Measurements from ENCODE around the gene PRAMEF8.
"Not testable (repeated sequence)": the region's sequence is repeated elsewhere in the genome, so short reads cannot be mapped to it uniquely, and the experiment has no call there.

Gene PRAMEF8

GRCh38 chr1:13285037-13285436 is at the start of gene PRAMEF8:
Gene PRAMEF8, minus strand, starts transcription at chr1:13285137. Its CDS starts 1,046 bp downstream, at chr1:13284091.
- not testable (repeated sequence) for DNase-seq (ENCODE audit: low spot score); H3K9me3 Mint-ChIP-seq; H3K27ac Mint-ChIP-seq; H3K36me3 Mint-ChIP-seq (ENCODE audit: low read depth); H3K27me3 Mint-ChIP-seq (ENCODE audit: low read depth); H3K4me1 Mint-ChIP-seq (ENCODE audit: low read depth); H3K4me3 Mint-ChIP-seq

GRCh38 chr1:13315281-13315680 is 30.3 kb upstream of the PRAMEF8 start, which contains the start of gene PRAMEF15:
Gene PRAMEF15, plus strand, starts transcription at chr1:13315581. Its CDS starts 2,827 bp downstream, at chr1:13318408.
- H3K27me3 Mint-ChIP-seq (ENCODE audit: low read depth); H3K9me3 Mint-ChIP-seq; H3K27ac Mint-ChIP-seq; DNase-seq (ENCODE audit: low spot score); H3K4me3 Mint-ChIP-seq; H3K36me3 Mint-ChIP-seq (ENCODE audit: low read depth); H3K4me1 Mint-ChIP-seq (ENCODE audit: low read depth): not testable (repeated sequence)

GRCh38 chr1:13303239-13303638 is 18.3 kb upstream of the PRAMEF8 start, which contains the start of gene PRAMEF33:
Gene PRAMEF33, plus strand, starts transcription at chr1:13303539. Its CDS starts 2,416 bp downstream, at chr1:13305955.
- not testable (repeated sequence) for DNase-seq (ENCODE audit: low spot score); H3K9me3 Mint-ChIP-seq; H3K27ac Mint-ChIP-seq; H3K4me1 Mint-ChIP-seq (ENCODE audit: low read depth); H3K4me3 Mint-ChIP-seq; H3K36me3 Mint-ChIP-seq (ENCODE audit: low read depth); H3K27me3 Mint-ChIP-seq (ENCODE audit: low read depth)

- not testable (repeated sequence) for H3K9me3 Mint-ChIP-seq; H3K36me3 Mint-ChIP-seq (ENCODE audit: low read depth); H3K4me3 Mint-ChIP-seq; H3K4me1 Mint-ChIP-seq (ENCODE audit: low read depth); H3K27me3 Mint-ChIP-seq (ENCODE audit: low read depth); DNase-seq (ENCODE audit: low spot score); H3K27ac Mint-ChIP-seq
Measured at GRCh38 chr1:13302197-13302596, 17.3 kb upstream of the PRAMEF8 start.

DNA sequence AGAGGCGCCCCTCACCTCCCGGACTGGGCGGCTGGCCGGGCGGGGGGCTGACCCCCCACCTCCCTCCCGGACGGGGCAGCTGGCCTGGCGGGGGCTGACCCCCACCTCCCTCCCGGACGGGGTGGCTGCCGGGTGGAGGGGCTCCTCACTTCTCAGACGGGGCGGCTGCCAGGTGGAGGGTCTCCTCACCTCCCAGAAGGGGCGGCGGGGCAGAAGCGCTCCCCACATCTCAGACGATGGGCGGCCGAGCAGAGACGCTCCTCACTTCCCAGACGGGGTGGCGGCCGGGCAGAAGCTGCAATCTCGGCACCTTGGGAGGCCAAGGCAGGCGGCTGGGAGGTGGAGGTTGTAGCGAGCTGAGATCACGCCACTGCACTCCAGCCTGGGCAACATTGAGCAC is 13.8 kb upstream of the PRAMEF8 start:
- not testable (repeated sequence) for H3K9me3 Mint-ChIP-seq; H3K4me1 Mint-ChIP-seq (ENCODE audit: low read depth); H3K27me3 Mint-ChIP-seq (ENCODE audit: low read depth); DNase-seq (ENCODE audit: low spot score); H3K4me3 Mint-ChIP-seq; H3K36me3 Mint-ChIP-seq (ENCODE audit: low read depth); H3K27ac Mint-ChIP-seq

GRCh38 chr1:13297216-13297931 is 12.4 kb upstream of the PRAMEF8 start:
- not testable (repeated sequence) for H3K27me3 Mint-ChIP-seq (ENCODE audit: low read depth); H3K27ac Mint-ChIP-seq; H3K4me1 Mint-ChIP-seq (ENCODE audit: low read depth); H3K36me3 Mint-ChIP-seq (ENCODE audit: low read depth); H3K4me3 Mint-ChIP-seq; DNase-seq (ENCODE audit: low spot score); H3K9me3 Mint-ChIP-seq

GRCh38 chr1:13289030-13289429 is 4.1 kb upstream of the PRAMEF8 start:
- not testable (repeated sequence) for H3K27ac Mint-ChIP-seq; H3K4me1 Mint-ChIP-seq (ENCODE audit: low read depth); H3K36me3 Mint-ChIP-seq (ENCODE audit: low read depth); DNase-seq (ENCODE audit: low spot score); H3K9me3 Mint-ChIP-seq; H3K27me3 Mint-ChIP-seq (ENCODE audit: low read depth); H3K4me3 Mint-ChIP-seq

- not testable (repeated sequence) for H3K4me3 Mint-ChIP-seq; H3K4me1 Mint-ChIP-seq (ENCODE audit: low read depth); H3K27ac Mint-ChIP-seq; DNase-seq (ENCODE audit: low spot score); H3K27me3 Mint-ChIP-seq (ENCODE audit: low read depth); H3K9me3 Mint-ChIP-seq; H3K36me3 Mint-ChIP-seq (ENCODE audit: low read depth)
Measured at GRCh38 chr1:13279617-13280016, 5.3 kb downstream of the PRAMEF8 start.

DNA sequence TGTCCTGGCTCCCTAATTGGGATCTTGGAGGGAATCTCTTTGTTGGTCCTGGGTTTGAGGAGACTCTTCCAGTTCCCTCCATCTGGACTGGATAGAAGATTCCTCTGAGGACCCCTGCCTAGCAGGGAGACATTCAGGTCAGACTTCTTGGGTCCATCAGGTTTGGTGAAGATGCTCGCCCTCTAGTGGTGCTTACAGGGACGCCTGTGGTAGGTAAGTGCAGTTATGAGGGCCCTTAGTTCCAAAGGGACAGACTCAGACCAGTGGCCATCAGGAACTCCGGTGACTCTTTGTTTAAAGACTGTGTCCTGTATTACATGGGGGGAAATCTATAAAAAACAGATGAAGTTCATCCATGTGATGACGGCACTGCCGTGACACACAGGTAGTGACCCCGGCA is 7.9 kb downstream of the PRAMEF8 start:
- not testable (repeated sequence) for H3K27me3 Mint-ChIP-seq (ENCODE audit: low read depth); H3K4me1 Mint-ChIP-seq (ENCODE audit: low read depth); H3K27ac Mint-ChIP-seq; DNase-seq (ENCODE audit: low spot score); H3K9me3 Mint-ChIP-seq; H3K4me3 Mint-ChIP-seq; H3K36me3 Mint-ChIP-seq (ENCODE audit: low read depth)

DNA sequence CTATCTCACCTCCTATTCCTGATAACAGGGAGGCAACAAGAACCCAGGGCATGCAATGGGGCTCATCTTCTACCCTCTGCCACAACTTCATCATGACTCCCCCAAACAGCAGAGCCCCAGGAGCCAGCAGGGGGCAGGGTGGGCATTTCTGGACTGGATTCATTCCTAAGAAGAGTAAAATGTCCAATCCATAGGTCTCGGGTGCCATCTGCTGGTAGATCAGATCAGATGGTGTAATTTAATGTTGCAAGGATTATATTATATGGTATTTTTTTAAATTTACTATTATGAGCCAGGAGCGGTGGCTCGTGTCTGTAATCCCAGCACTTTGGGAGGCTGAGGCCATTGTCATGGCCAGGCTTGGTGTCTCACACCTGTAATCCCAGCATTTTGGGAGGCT is 19.8 kb downstream of the PRAMEF8 start:
- H3K4me3 Mint-ChIP-seq; H3K27ac Mint-ChIP-seq; DNase-seq (ENCODE audit: low spot score); H3K9me3 Mint-ChIP-seq; H3K27me3 Mint-ChIP-seq (ENCODE audit: low read depth); H3K4me1 Mint-ChIP-seq (ENCODE audit: low read depth); H3K36me3 Mint-ChIP-seq (ENCODE audit: low read depth): not testable (repeated sequence)

DNA sequence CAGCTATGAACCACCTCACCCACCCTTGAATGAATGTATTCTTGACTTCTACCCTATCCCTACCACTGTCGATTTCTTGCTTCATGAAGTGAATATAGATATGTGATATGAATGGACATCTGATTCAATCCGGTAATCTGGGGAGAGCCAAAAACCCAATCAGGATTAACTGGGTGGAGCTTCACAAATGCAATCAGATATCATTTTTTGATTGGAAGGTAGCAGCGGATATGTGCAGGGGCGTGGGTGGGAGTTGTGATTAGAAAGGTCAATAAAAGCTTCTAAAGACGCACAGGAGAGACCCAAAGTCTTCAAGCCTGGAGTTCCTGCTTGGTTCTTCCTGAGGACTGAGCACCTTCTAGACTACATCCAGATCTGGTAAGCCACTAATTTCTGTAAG is 31.0 kb downstream of the PRAMEF8 start, which contains the start of gene PRAMEF5:
Gene PRAMEF5 (plus strand): TSS at position 301 of the 400 bp plus-strand sequence. CDS start 5,071 bp downstream, outside the sequence.
- not testable (repeated sequence) for H3K36me3 Mint-ChIP-seq (ENCODE audit: low read depth); H3K27me3 Mint-ChIP-seq (ENCODE audit: low read depth); H3K4me1 Mint-ChIP-seq (ENCODE audit: low read depth); H3K9me3 Mint-ChIP-seq; H3K4me3 Mint-ChIP-seq; H3K27ac Mint-ChIP-seq; DNase-seq (ENCODE audit: low spot score)

- not testable (repeated sequence) for H3K4me3 Mint-ChIP-seq; H3K4me1 Mint-ChIP-seq (ENCODE audit: low read depth); H3K36me3 Mint-ChIP-seq (ENCODE audit: low read depth); H3K9me3 Mint-ChIP-seq; H3K27me3 Mint-ChIP-seq (ENCODE audit: low read depth); H3K27ac Mint-ChIP-seq
- DNase-seq (ENCODE audit: low spot score) = peak; percentile 1
Measured at GRCh38 chr1:13247122-13247521, 37.8 kb downstream of the PRAMEF8 start.

- H3K9me3 Mint-ChIP-seq; H3K4me1 Mint-ChIP-seq (ENCODE audit: low read depth): not testable (repeated sequence)
Measured at GRCh38 chr1:13246554-13246871, 38.4 kb downstream of the PRAMEF8 start.

DNA sequence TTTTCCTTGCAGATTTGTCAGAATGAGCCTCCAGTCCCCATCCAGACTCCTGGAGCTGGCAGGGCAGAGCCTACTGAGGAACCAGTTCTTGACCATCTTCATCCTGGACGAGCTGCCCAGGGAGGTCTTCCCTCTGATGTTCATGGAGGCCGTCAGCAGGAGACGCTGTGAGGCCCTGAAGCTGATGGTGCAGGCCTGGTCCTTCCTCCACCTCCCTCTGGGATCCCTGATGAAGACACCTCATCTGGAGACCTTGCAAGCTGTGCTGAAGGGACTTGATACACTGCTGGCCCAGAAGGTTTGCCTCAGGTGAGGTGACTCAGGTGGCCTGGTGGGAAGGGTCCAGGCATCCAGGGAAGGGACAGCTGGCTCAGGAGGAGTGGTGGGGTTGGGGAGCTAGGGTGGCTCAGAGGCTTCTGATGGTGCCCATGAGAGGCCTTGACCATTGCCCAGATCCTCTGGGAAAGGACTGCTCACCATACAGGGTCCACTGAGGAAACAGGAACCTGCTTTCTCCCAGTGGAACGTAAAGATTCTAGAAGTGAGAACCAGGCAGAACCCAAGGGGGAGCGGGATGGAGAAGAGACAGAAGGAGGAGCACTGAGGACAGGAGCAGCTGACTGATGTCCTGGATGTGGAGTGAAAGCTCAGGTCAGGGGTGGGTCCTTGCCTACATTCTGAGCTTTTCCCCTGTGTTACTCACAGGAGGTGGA is 38.9 kb downstream of the PRAMEF8 start:
- not testable (repeated sequence) for H3K27me3 Mint-ChIP-seq (ENCODE audit: low read depth); H3K27ac Mint-ChIP-seq; H3K4me1 Mint-ChIP-seq (ENCODE audit: low read depth); H3K9me3 Mint-ChIP-seq; H3K4me3 Mint-ChIP-seq; H3K36me3 Mint-ChIP-seq (ENCODE audit: low read depth)
- DNase-seq (ENCODE audit: low spot score) = peak; percentile 3

More at GRCh38 chr1:13246554-13246871, 38.4 kb downstream of the PRAMEF8 start:
- H3K4me3 Mint-ChIP-seq; H3K36me3 Mint-ChIP-seq (ENCODE audit: low read depth); H3K27ac Mint-ChIP-seq; H3K27me3 Mint-ChIP-seq (ENCODE audit: low read depth): not testable (repeated sequence)
- DNase-seq (ENCODE audit: low spot score) = peak; percentile 2

Measured in T-helper 2 cell treated with Interferon-gamma antibody and Interleukin-4, amounts not matched to agents 5 μg/mL and 100 μg/mL, for 36 hours (primary cell).